ENCODE results near the gene KCTD17.

The KCTD17 gene

GRCh38 chr22:37021041-37021440, 30.5 kb upstream of the KCTD17 start:
- DNase-seq (ENCODE audit: low spot score) = no peak

- DNase-seq (ENCODE audit: low spot score) = peak; percentile 74
Observed at GRCh38 chr22:37021710-37022482, 29.6 kb upstream of the KCTD17 start.

- no peak for DNase-seq (ENCODE audit: low spot score)
Observed at GRCh38 chr22:37022483-37023337, 28.8 kb upstream of the KCTD17 start.

- no peak for DNase-seq (ENCODE audit: low spot score)
Observed at GRCh38 chr22:37023743-37024338, 27.7 kb upstream of the KCTD17 start.

- no peak for DNase-seq (ENCODE audit: low spot score)
Observed at GRCh38 chr22:37024339-37025157, 27.0 kb upstream of the KCTD17 start.

- DNase-seq (ENCODE audit: low spot score) = no peak
Observed at GRCh38 chr22:37025500-37026070, 26.0 kb upstream of the KCTD17 start.

GRCh38 chr22:37026325-37026724, 25.2 kb upstream of the KCTD17 start:
- DNase-seq (ENCODE audit: low spot score) = no peak

- no peak for DNase-seq (ENCODE audit: low spot score)
Observed at GRCh38 chr22:37027556-37027955, 24.0 kb upstream of the KCTD17 start.

- DNase-seq (ENCODE audit: low spot score) = no peak
Observed at GRCh38 chr22:37028692-37029674, 22.6 kb upstream of the KCTD17 start.

- DNase-seq (ENCODE audit: low spot score) = no peak
Observed at GRCh38 chr22:37030560-37031281, 20.8 kb upstream of the KCTD17 start.

- no peak for DNase-seq (ENCODE audit: low spot score)
Observed at GRCh38 chr22:37032134-37032534, 19.4 kb upstream of the KCTD17 start.

GRCh38 chr22:37032535-37033460, 18.7 kb upstream of the KCTD17 start:
- no peak for DNase-seq (ENCODE audit: low spot score)

GRCh38 chr22:37033605-37034430, 17.7 kb upstream of the KCTD17 start:
- no peak for DNase-seq (ENCODE audit: low spot score)

- DNase-seq (ENCODE audit: low spot score) = no peak
Observed at GRCh38 chr22:37036655-37037377, 14.7 kb upstream of the KCTD17 start.

- DNase-seq (ENCODE audit: low spot score) = no peak
Observed at GRCh38 chr22:37037669-37038068, 13.9 kb upstream of the KCTD17 start.

GRCh38 chr22:37039466-37039865, 12.1 kb upstream of the KCTD17 start:
- DNase-seq (ENCODE audit: low spot score) = no peak

- DNase-seq (ENCODE audit: low spot score) = no peak
Observed at GRCh38 chr22:37043209-37043827, 8.2 kb upstream of the KCTD17 start.
